ENCODE results near the gene TRERF1.

TRERF1 gene

GRCh38 chr6:42383421-42384205 is 68.1 kb downstream of the TRERF1 start:
- TF ChIP-seq GATA3 (IDR thresholded peaks at IDR 0.05; ENCODE audit: low read depth, low read length) = no peak
- no peak for TF ChIP-seq GATA2 (IDR thresholded peaks at IDR 0.05; ENCODE audit: low read depth, low read length)

- no peak for TF ChIP-seq GATA2 (IDR thresholded peaks at IDR 0.05; ENCODE audit: low read depth, low read length)
- TF ChIP-seq GATA3 (IDR thresholded peaks at IDR 0.05; ENCODE audit: low read depth, low read length) = no peak
Measured at GRCh38 chr6:42381850-42382249, 69.9 kb downstream of the TRERF1 start.

GRCh38 chr6:42380228-42380979 is 71.3 kb downstream of the TRERF1 start:
- TF ChIP-seq GATA2 (IDR thresholded peaks at IDR 0.05; ENCODE audit: low read depth, low read length) (no peak), GATA3 (IDR thresholded peaks at IDR 0.05; ENCODE audit: low read depth, low read length) (no peak)

DNA sequence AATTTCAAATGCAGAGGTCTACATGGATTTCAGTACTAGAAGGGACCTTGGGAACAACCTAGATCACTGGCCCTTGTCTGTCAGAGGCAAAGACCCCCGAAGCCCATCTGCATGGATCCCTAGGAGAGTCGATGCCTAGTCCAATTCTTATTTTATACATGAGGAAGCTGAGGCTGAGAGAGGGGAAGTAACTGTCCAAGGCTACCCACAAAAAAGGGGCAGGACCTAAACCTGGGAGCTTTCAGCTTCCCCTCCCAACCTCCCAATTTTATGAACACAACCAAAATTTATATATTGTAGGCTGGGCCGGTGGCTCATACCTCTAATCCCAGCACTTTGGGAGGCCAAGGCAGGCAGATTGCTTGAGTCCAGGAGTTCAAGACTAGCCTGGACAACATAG is 73.2 kb downstream of the TRERF1 start:
- no peak for TF ChIP-seq GATA3 (IDR thresholded peaks at IDR 0.05; ENCODE audit: low read depth, low read length)
- TF ChIP-seq GATA2 (IDR thresholded peaks at IDR 0.05; ENCODE audit: low read depth, low read length) = no peak

DNA sequence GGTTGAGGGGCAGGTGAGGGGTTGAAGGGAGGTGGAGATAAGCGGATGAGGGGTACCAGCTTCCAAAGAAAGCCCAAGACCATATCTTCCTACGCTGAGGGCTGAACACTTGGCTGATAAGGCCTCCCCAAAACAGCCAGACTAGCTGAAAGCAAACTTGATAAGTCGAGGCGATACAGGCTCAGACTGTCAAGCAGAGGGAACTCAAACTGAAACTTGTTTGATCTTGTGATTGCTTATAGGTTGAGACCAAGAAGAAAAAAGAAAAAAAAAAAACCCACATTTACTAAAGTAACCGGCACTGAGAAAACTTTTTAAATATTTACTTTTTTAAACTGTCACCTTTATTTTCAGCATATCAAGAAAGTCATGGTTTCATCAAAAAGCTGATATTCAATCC is 73.6 kb downstream of the TRERF1 start:
- TF ChIP-seq GATA2 (IDR thresholded peaks at IDR 0.05; ENCODE audit: low read depth, low read length) (no peak), GATA3 (IDR thresholded peaks at IDR 0.05; ENCODE audit: low read depth, low read length) (no peak)

DNA sequence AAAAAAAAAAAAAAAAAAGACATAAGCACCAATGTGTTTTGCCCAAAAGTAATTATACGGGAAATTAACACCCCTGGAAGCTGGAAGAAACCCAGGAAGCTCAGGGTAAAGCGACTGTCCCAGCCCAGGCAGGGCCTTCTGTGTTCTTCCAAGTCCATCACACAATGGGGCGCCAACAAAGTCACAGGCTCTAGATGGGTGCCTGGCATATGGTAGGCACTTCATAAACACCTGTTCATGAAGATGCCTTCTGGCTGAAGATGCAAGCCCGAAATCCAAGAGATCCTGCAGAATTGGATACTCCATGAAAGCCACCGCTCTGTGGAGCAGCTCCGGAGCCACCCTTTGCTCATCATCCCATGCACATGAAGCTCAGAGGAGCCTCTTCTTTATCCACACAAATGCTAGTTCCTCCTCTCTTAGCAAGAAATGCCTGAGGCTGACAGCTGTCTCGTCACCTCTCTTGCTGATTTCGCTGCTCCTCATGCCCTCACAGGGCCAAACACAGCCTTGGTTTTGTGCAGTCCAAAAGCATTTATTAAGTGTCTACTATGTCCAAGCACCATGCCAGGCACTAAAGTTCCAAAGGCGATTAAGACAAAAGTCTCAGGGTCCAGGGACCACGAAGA is 76.6 kb downstream of the TRERF1 start:
- no peak for TF ChIP-seq GATA2 (IDR thresholded peaks at IDR 0.05; ENCODE audit: low read depth, low read length)
- TF ChIP-seq GATA3 (IDR thresholded peaks at IDR 0.05; ENCODE audit: low read depth, low read length) = no peak

GRCh38 chr6:42374018-42374669 is 77.6 kb downstream of the TRERF1 start:
- TF ChIP-seq GATA2 (IDR thresholded peaks at IDR 0.05; ENCODE audit: low read depth, low read length) (no peak), GATA3 (IDR thresholded peaks at IDR 0.05; ENCODE audit: low read depth, low read length) (no peak)

- no peak for TF ChIP-seq GATA3 (IDR thresholded peaks at IDR 0.05; ENCODE audit: low read depth, low read length)
- no peak for TF ChIP-seq GATA2 (IDR thresholded peaks at IDR 0.05; ENCODE audit: low read depth, low read length)
Measured at GRCh38 chr6:42372699-42373098, 79.0 kb downstream of the TRERF1 start.

DNA sequence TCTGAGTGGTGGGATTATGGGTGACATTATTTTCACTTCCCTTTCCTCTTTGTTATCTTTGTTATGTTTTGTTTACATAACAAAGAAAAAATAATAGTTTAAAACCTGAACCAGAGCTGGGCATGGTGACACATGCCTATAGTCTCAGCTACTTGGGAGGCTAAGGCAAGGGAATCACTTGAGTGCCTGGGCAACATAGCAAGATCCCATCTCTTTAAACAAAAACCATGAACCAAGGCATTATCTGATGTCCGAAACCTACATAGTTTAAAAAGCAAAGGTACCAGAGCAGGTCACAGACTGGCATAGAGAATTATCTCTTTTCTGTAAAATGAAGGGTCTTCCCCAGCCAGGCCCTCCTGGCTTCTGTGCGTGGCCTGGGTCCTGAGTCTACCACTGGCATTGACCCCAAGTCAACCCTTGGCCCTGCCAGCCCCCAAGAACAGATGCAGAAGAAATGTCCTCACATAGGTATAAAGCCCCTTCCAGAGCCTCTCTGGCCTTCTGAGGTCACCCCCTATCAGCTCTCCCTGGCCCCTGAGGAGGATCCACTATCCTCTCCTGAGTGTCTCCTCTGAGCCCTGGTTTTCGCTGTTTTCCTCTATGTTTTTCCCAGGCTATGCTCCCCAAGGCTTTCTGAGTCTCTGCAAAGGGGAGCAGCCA is 81.3 kb downstream of the TRERF1 start:
- TF ChIP-seq GATA2 (IDR thresholded peaks at IDR 0.05; ENCODE audit: low read depth, low read length) = no peak
- TF ChIP-seq GATA3 (IDR thresholded peaks at IDR 0.05; ENCODE audit: low read depth, low read length) = no peak

DNA sequence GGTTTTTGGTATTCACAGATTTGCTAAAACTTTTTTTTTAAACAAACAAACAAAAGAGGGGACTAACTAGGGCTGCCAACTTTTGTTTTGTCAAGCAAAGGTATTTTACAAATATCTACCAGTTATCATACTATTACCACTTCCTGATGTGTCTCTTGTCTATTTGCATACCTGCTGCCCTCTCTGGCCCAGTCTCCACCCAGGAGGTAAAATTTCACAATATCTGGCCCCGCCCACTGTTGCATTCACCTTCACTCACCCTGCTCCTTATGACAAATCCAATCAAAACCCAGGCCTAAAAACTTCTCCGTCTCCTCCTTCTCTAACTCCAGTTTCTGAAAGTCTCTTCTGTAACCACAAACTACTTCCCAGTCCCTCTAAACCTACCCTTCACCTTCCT is 82.2 kb downstream of the TRERF1 start:
- no peak for TF ChIP-seq GATA2 (IDR thresholded peaks at IDR 0.05; ENCODE audit: low read depth, low read length)
- no peak for TF ChIP-seq GATA3 (IDR thresholded peaks at IDR 0.05; ENCODE audit: low read depth, low read length)

DNA sequence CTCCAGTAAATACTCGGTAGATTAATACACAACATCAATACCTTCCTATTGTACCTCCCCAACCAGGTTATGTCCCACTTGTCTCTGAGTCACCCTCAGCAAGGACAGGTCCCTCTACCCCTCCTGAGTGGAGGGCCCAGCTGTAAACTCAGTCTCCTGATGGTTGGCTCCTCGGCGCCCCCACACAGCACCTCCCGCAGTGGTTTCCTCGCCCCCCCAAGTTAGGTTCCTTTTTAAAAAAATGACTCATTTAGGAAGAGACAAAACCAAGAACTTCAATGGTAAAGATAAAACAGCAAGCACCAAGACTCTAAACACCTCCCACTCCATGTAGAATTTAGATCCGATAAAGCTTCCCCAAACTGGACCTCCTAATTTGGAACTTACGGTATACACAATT is 83.5 kb downstream of the TRERF1 start:
- TF ChIP-seq GATA3 (IDR thresholded peaks at IDR 0.05; ENCODE audit: low read depth, low read length) (no peak), GATA2 (IDR thresholded peaks at IDR 0.05; ENCODE audit: low read depth, low read length) (no peak)

GRCh38 chr6:42367353-42368011 is 84.2 kb downstream of the TRERF1 start:
- no peak for TF ChIP-seq GATA2 (IDR thresholded peaks at IDR 0.05; ENCODE audit: low read depth, low read length)
- TF ChIP-seq GATA3 (IDR thresholded peaks at IDR 0.05; ENCODE audit: low read depth, low read length) = no peak

DNA sequence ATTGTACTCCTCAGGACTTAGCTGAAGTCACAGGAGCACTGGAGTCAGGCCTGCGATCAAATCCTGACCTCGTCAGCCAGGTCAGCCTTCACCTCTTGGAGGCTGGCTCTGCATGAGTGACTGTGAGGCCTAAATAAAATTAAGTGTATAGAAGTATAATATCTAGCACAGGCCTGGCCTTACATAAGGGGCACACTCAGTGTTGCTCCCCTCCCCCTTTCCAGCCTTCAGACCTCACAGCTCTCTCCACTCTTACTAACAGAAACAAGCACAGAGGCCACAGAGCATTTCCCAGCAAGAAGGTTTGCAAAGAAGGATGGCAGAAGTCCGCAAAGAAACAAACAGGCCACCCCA is 84.8 kb downstream of the TRERF1 start:
- no peak for TF ChIP-seq GATA3 (IDR thresholded peaks at IDR 0.05; ENCODE audit: low read depth, low read length)
- no peak for TF ChIP-seq GATA2 (IDR thresholded peaks at IDR 0.05; ENCODE audit: low read depth, low read length)
